Iris pigment epithelial cell (primary cell): ENCODE data around the gene NCAPH2.

Experiments used
- DNase-seq: peaks from one replicate; pipeline ENCODE4 v3.0.0-alpha.2; 2011; ENCODE audit warnings: low read depth

Gene NCAPH2

GRCh38 chr22:50530877-50531545, 23.0 kb downstream of the NCAPH2 start:
- peak; percentile 90 for DNase-seq

DNA sequence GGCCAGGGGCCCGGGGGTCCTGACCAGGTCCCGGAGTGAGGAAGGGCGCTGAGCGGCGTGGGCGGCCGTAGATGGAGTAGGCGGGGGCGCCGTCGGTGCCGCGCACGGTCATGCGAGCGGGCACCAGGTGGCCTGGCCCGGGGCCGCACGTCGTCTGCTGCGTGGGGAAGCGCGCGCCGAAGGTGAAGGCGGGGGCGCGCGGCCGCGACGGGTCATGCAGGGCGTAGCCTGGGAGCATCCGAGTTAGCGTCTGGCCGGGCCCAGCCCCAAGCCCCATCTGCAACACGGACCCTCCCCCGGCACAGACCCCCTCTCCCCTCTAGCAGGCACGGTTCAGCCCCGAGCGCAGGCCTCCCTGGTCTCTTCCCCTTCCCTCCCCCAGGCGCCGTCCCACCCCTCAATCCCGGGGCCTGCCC, 23.5 kb downstream of the NCAPH2 start:
- peak; percentile 34 for DNase-seq

- DNase-seq: peak; percentile 62
These were observed 24.1 kb downstream of the NCAPH2 start for GRCh38 chr22:50531962-50532674.

DNA sequence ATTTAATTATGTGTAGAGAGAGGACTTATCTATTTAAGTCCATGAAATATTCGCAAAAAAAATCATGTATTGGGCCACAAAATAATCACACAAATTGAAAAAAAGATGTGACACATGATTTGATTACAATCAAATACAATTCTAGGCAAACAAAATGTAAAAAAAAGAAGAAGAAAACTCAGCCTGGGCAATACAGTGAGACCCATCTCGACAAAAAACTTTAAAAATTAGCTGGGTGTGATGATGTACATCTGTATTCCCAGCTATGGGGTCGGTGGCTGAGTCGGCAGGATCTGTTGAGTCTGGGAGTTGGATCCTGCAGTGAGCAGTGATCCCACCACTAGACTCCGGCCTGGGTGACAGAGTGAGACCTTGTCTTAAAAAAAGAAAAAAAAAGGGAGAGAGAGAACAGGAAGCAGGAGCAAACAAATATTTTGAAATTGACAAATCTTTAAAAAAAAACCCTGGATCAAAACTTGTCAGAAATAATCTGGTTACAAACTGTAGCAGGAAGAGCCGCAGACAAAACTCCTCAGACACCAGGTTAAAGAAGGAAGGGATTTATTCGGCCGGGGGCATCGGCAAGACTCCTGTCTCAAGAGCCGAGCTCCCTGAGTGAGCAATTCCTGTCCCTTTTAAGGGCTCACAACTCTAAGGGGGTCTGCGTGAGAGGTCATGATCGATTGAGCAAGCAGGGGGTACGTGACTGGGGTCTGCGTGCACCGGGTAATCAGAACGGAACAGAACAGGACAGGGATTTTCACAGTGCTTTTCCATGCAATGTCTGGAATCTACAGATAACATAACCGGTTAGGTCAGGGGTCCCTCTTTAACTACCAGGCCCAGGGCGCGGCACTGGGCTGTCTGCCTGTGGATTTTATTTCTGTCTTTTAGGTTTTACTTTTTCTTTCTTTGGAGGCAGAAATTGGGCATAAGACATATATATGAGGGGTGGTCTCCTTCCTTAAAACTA, 25.1 kb downstream of the NCAPH2 start:
- DNase-seq: no peak

- DNase-seq: peak; percentile 55
These were observed 26.1 kb downstream of the NCAPH2 start for GRCh38 chr22:50533856-50534711.

GRCh38 chr22:50535113-50535512, 27.1 kb downstream of the NCAPH2 start:
- DNase-seq: no peak

DNA sequence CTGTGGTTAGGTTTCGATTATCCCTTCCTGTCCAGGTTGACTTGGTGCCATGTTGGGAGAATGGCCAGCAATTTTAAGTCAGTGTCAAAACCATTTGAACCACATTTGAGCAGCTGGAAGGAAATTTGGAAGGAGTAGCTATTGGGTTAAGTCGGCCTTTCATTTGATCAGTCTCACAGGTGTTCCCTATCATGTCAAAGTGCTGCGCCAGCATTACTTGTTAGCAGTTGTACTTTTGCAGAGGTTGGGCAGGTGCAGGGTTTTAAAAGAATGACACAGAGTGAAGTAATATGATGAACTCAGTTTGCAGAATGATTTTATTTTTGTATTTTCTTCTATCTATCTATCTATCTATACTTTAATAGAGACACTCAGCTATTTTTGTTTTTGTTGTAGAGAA, 28.2 kb downstream of the NCAPH2 start:
- no peak for DNase-seq

- no peak for DNase-seq
These were observed 29.7 kb downstream of the NCAPH2 start for GRCh38 chr22:50537765-50538164.

GRCh38 chr22:50540381-50540780, 32.4 kb downstream of the NCAPH2 start:
- no peak for DNase-seq

DNA sequence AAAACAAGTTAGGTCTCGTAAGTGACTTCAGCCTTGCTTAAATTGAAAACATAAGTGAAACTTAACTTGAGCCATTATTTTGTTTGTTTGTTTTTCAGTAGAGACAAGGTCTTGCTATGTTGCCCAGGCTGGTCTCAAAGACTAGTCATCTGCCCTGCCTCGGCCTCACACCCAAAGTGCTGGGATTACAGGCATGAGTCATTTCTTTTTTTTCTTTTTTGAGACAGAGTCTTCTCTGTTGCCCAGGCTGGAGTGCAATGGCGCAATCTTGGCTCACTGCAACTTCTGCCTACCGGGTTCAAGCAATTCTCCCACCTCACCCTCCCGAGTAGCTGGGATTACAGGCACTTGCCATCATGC, 33.6 kb downstream of the NCAPH2 start:
- peak; percentile 91 for DNase-seq

- peak; percentile 50 for DNase-seq
These were observed 34.4 kb downstream of the NCAPH2 start for GRCh38 chr22:50542416-50542927.

DNA sequence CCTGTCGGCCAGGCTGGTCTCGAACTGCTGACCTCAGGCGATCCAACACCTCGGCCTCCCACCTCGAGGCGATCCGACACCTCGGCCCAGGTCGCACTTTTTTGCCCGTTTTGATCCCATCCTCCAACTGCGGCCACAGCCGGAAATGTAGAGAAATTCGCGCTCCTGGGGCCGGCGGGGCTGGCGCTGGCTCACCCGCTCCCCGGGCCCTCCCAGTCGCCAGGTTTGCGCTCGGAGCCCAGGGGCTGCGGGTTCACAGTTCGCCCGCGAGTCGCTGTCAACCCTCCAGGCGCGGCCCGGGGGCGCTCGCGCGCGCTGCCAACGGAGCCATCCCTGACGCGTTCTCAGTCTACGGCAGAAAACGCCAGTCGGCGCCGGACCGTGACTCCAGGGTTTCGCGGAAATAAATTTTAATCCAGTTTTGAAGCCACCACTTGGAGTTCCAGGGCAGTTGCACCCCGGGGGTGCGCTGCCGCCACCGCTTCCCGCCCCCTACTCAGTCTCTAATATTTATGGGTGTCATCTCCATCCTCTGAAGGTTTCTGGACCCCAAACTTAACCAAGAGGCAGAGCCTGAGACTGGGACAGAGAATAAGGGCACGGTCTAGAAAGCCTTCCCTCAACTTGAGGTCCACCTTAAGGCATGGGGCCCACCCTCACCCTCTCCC, 36.2 kb downstream of the NCAPH2 start:
- DNase-seq: peak; percentile 62

DNA sequence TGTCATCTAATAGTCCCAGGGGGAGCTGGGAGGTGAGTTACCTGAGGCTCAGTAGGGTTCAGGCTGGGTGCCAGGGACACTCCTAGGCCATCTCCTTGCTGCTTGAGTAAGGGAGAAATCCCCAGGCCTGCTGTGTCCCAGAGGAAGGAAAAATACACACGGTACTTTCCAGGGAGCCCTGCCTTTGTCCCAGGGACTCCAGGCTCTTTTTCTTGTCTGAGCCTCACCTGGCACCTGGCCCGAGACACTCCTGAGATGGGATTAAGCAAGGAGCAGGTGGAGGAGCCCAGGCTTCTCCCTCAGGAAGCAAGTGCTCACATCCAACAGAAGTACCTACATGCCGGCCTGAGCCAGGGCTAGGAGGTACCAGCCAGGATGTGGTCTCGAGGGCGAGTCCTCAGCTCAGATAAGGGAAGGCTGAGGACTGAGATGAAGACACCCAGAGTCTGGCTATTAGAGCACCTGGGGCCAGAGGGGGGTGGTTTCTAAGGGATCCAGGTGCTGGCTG, 36.8 kb downstream of the NCAPH2 start:
- no peak for DNase-seq

GRCh38 chr22:50545522-50546325, 37.7 kb downstream of the NCAPH2 start, which contains the start of gene KLHDC7B:
KLHDC7B (plus strand) TSS chr22:50545899; CDS start chr22:50546244, 345 bp downstream.
- DNase-seq: no peak

DNA sequence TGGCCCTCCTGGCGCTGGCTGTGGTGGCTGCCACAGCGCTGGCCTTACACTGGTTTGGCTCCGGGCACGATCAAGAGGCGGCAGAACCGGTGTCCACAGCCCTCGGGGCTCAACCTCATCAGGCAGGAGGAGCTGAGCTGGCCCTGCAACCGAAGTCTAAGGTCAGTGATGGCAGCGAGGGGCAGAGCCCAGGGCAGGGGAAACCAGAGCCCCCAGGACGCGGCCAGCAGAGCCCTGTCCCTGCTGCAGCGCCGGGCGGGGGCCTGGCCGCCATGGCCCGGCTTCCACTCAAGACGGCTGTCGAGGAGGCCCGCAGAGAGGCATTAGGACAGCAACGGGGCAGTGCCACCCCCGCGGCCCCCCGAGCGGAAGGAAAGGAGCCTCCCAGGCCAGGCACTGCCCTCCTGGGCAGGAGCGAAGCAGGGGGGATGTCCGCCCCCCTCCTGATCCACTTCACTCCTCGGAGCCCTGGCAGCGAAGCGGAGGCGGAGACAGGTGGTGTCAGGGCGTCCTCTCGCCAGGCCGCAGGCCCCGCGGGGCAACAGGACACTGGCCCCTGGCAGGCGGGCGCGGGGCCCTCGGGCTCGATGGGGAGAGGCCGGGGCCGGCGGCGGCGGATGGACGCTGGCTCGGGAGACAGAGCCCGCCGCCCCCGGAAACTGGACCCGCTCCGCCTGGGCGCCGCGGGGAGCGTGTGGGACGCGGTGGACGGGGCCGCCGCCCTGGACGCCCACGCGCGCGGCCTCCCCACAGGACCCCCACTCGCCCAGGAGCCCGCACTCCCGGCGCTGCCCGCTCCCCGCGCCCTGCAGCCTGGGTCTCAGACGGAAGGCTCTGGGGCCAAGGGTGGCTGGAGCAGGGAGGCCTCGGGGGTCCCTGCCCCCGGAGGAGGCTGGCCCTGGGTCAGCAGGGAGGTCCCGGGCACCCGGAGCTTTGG, 38.6 kb downstream of the NCAPH2 start:
- no peak for DNase-seq

- DNase-seq: no peak
These were observed 39.4 kb downstream of the NCAPH2 start for GRCh38 chr22:50547263-50547985.

DNA sequence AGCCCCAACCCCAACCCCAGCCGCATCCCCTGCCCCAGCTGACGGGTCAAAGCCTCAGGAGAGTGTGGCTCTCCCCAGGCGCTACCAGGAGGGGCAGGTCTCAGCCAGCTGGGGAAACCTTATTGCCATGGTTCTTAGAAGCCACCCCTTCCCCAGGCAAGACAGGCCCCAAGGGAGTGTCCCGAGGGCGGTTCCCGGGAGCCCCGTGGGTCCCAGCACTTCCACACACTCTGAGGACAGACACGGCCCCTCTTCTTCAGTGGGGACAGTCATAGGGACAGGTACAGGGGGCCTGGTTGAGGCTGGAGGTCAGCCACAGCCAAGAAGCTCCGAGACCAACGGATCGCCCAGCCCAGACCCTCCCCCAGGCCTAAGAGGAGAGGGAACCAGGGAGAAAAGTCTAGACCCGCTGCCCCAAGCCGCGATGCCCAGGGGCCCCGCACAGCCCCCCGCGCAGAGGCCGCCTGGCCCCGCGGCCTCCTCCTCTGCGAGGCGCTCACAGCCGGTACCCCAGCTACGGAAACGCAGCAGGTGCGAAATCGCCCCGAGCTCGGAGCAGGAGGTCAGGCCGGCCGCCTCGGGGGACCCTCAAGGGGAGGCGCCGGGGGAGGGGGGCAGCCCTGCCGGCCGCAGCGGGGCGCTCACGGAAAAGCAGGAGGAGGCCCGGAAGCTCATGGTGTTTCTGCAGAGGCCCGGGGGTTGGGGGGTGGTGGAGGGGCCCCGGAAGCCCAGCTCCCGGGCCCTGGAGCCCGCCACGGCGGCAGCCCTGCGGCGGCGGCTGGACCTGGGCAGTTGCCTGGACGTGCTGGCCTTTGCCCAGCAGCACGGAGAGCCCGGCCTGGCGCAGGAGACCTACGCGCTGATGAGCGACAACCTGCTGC, 40.3 kb downstream of the NCAPH2 start:
- no peak for DNase-seq
